ENCODE measurements around the gene RANBP3L. TPM values are rescaled to one million over a fixed set of nuclear protein-coding genes. Genes with fewer than 3 reads are reported as not detected.
A peak's percentile ranks its signal among the peaks of the same experiment; 100 is the strongest.
"Not testable (repeated sequence)": the region's sequence is repeated elsewhere in the genome, so short reads cannot be mapped to it uniquely, and the experiment has no call there.

RANBP3L gene
- total RNA-seq, 1 experiment from 2014 or later: 1.0 TPM

DNA sequence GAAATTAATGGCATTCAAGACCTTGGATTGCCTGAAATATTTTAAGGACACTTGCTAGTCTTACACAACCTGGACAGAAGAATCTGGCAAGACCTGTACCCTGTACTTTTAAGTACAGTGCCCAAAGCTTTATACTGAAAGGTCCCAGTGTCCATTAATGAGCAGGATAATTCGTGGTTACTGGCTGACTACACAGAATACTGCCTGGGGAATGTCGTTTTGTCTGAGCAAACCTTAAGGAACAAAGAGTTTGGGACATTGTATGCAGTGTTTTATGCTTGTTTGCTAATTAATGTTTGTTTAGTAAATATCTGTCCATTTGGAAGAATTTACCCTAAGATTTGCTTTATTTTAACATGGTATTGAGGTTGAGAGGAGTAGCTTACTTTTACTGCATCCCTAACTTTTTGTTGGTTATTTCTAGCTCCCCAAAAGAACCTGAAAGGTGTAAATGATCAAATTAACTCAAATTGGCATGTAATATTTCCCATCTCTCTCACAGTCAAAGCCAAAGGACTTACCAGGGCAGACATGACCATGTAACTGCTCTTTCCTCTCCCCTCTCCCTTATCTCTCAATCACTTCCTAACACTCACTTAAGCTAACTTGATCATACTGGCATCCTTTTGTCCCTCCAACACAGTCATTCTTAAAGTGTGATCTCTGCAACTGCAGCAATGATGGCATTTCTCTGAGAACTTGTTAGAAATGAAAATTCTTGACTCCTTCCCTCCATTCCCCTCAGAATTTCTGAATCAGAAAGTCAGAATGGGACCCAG is 15.7 kb downstream of the RANBP3L start:
- no peak for DNase-seq (ENCODE audit: low read depth)

DNA sequence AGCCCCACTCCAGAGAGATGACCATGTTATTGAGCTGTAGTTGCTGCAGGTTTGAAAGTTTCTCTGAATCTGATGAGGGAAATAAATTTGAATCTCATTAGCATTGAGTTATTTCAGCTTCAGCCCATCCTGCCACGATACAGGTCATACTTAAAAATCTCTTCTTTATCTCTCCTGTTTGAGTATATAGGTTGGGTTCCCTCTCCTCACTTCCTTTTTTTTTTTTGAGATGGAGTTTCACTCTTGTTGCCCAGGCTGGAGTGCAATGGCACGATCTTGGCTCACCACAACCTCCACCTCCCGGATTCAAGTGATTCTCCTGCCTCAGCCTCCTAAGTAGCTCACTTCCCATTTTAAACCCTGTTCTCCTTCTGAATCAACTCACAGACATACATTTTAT is 17.9 kb downstream of the RANBP3L start:
- DNase-seq (ENCODE audit: low read depth): not testable (repeated sequence)

DNA sequence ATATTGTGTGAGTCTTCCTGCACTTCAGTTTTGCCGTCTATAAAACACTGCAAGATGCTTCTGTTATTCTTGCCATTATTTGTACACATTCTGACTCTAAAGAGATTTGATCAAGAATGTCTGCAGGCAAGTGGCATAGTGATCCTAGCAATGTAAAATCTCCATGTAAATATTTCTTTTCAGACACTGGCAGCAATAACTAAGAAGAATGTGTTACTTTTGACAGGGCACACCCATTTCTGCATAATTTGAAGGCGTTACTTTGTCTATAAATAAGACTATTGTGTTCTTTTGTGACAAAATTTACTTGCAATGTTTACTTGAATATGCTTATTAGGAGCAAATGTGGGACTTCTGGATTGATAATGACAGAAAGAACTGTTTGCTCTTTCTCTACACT is 20.1 kb downstream of the RANBP3L start:
- no peak for DNase-seq (ENCODE audit: low read depth)

DNA sequence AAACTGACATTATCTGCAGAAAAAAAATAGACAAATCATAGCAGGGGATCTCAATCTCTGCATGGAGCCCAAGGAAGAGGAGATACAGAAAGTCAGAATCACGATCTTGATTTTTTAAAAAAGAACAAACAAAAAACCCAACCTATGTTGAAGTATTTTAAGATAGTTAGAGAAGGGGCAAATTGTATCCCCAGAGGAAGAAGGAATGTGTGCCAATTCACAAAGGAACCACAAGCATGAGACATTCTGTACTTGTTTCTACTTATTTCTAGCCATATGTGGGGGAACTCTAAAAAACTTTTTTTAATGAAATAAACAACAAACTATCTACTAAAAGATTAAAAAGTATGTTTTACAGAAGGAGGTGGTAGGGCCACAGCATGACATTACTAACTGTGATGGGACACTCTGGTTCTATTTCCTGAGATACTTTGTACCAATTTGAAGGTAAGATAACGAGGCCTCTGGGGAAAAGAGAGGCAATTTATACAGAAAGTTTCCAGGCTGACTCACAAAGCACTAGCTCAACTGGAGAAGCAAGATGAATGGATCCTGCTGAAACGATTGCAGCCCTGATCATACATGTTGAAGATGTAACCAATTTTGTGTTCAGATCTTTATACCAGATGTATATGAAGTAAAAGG is 22.5 kb downstream of the RANBP3L start:
- peak; percentile 29 for DNase-seq (ENCODE audit: low read depth)

DNA sequence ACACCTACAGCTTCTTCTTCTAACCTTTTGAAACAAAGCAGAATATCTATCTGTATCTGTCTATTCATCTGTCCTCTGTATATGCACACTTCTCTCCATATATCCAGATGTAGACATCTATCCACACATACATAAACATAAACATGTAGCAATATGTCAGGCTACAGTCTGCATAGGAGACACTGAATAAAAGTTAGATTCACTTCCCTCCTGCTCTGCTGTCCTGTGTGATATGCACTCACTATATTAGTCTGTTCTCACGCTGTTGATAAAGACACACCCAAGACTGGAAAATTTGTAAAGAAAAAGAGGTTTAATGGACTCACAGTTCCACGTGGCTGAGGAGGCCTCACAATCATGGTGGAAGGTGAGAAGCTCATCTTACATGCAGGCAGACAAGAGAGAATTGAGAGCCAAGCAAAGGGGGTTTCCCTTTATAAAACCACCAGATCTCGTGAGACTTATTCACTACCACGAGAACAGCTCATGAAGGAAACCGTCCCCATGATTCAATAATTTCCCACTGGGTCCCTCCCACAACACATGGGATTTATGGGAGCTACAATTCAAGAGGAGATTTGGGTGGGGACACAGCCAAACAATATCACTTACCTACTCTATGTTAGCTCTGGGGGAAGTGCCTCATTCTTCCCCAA is 24.1 kb downstream of the RANBP3L start:
- DNase-seq (ENCODE audit: low read depth): no peak

DNA sequence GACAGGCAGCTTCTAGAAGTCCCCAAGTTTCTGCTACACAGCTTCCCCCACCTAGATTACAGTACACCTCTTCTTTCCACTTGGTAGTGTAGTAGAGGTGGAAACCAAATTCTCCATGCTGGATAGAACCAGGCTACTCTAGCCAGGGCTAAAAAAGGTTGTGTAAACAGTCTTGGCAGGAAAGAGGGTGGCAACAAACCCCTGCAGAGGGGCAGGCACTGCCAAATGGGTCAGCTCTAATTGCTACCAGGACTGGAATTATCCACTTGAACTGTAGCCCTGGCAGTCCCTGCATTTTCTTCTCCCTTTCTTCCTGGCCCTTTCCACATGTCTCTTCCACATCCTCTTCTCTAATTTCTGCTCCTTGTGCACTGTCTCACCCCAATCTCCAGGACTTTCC is 24.8 kb downstream of the RANBP3L start:
- DNase-seq (ENCODE audit: low read depth): no peak

DNA sequence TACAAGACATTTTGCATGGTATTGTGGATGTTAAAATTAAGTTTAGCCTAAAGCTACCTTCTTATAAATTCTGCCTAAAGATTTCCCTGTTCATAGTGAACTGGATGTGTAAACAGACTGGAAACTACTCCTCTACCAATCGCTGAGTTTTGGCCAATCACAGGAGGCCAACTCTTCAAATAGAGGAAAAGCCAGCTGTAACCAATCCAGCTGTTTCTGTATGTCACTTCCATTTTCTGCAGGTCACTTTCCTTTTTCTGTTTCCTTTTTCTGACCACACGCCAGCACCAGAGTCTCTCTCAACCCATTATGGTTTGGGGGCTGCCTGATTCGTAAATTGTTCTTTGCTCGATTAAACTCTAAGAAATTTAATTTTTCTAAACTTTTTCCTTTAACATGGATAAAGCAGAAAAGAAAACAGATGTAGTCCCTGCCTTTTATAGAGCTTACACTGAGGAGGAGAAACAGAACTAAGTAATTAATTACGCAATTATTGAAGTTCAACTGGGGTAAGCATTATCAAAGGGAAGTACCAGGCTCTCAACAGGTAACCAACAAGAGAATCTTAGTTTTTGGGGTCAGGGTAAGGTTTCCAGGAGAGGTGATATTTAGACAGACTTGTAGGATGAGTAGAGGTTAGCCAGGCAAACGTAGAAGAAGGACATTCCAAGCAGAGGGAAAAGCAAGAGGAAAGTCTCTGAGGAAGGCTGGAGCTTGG is 27.7 kb downstream of the RANBP3L start:
- no peak for DNase-seq (ENCODE audit: low read depth)

DNA sequence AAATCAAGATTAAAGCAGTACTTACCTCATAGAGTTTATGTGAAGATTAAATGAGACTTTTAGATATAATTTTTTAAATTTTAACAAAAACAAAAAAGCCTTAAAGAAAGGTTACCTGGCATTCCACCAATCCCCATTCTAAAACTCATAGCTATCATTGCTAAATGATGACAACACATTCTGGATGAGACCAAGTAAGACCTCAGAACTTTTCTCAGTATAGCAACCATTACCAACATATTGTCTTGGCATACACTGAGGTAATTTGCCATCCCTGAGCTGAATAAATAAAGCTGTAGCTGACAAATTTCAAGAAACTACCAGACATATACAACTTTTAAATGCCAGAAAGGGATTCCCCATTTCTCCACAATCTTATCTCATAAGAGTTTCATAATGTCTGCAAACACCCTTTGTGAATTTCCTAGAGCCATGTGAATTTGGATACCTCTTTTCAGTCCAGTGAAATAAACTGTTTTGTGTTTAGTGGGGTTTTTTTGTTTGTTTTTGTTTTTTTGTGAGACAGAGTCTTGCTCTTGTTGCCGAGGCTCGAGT is 29.5 kb downstream of the RANBP3L start:
- DNase-seq (ENCODE audit: low read depth): peak; percentile 12

DNA sequence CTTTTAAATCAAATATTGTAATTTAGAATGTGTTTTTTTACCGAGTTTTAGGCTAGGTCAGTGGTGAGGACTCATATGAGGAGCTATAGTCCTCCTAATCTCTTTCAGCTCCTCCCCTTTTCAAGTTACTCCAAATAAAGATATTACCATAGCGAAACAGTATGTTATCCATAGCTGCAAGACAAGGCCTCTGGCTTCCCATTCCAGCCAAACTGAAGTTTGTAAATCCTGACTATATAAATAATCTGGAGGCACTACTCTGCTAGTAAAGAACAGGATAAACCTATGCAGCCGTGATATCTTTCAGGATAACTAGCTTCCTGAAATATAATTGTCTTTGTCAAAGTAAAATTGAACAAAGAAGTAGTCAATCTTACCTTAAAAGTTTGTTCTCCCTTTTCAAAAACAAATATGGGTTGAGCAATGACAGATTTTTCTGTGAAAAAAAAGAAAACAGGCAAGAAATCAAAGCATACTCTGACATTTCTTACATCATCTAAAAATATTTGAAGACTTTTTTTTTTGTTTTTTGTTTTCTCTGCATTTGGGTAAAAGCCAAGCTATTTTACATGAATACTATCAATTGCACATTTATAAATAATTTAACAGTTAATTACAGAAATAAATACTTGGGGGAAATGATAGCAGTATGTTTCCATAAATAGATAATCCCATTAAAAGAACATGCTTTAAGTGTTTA is 30.7 kb downstream of the RANBP3L start:
- DNase-seq (ENCODE audit: low read depth): no peak

DNA sequence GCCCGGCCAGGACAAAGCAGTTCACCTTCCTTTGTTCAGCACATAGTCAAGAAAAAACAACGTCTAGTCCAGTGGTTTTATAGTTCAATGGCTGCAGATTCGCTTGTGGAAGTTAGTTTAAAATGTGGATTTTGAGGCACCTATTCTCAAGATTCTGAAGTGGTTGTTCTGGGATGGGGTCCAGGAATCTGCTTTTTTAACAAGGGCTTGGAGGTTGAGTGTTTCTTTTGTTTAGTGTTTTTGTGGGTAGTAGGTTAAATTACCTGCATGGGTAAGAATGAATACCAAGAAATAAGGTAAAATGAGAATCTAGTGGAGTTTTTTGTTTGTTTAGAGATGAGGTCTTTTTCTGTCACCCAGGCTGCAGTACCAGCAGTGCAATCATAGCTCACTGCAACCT is 31.5 kb downstream of the RANBP3L start:
- no peak for DNase-seq (ENCODE audit: low read depth)

DNA sequence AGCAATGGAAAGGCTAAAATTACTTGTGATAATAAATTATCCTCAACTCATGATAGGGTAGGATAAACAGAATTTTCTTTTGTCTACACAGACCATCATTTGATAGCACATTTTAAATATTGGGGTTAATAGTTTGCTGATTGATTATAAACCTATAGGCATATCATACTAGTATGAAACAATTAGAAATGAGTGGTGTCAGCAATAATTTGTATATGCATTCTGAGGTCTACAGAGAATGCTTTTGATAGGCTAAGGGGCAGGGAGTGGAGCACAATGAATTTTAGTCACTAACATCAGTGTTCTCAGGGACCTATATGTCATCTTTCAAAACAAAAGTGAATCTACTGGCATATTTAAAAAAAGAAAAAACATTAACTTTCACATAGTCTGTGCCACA is 32.2 kb downstream of the RANBP3L start:
- no peak for DNase-seq (ENCODE audit: low read depth)

DNA sequence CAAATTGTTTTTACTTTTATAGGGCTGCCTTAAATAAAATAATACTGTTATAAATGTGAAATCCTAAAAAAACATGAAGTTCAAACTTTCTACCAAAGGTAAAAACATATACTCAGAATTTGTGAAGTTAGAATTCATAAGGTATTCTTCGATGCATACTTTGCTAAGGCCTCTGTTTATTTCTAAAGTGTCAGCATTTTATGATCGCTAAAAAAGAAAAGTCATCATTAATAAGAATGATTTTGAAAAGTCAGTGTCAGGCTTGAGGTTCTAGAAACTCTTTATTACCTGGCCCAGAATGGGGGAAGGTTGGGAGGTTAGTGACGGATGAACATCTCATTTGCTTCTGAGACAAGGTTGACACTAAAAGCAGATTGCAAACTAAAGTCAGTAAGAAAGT is 33.8 kb downstream of the RANBP3L start:
- DNase-seq (ENCODE audit: low read depth): no peak

DNA sequence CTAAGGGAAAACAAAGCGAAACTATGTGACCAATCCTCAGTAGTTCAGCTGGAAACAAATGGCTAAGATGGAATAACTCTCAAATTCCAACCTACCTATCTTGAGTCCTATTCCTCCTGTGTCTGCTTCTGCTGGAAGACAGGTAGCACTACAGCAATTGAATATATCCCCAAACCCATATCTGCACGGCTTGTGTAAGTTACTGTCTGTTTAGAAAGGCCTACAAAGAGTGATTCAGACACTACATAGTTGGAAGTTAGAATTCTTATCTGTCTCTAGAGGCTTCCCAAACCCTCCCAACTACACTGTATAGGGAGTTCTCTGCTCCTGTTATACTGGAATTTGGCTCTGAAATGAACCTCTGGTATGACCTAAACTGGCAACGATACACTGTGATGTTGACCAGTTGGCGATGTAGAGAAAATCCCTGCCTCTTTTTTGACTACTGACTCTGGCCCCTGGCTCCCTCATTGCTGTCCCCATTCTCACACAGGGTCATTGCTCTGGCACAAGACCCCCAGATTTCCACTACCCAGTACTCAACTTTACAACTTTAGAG is 37.4 kb downstream of the RANBP3L start:
- no peak for DNase-seq (ENCODE audit: low read depth)

DNA sequence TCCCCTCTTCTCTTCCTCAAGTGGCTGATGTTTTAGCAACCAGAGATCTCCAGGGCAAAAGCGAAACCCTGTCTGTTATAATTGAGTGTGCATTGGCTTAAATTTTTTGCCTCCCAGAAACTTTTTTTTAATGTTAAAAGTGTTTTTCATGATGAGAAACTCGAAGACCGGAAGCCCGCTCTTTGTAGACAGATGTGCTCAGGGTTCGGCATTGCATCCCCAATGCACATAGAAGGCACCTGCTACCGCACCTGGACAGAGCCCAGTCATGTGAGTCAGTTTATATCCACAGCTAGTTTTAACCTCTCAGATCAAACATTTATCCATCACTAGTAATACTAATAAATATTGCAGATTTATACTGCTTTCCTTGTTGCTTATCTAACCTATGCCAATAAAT is 40.5 kb downstream of the RANBP3L start:
- no peak for DNase-seq (ENCODE audit: low read depth)

DNA sequence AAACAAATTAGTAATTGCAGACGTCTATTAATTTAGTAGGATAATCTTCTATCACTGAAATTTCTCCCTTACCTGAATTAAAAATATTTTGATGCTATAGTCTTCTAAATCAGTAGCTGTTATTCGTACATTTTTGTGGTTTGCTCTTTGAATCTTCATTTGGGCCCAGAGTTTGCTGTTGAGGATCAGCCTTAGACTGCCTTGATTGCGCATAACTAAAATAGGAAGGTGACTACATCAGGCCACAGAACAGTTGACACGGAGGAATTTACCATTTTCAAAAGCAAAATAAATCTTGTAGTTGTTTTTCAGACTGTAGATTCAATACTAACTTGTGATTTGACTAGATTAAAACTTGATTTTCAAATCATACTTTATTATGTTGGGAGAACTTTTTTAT is 48.1 kb downstream of the RANBP3L start:
- DNase-seq (ENCODE audit: low read depth): peak; percentile 24

DNA sequence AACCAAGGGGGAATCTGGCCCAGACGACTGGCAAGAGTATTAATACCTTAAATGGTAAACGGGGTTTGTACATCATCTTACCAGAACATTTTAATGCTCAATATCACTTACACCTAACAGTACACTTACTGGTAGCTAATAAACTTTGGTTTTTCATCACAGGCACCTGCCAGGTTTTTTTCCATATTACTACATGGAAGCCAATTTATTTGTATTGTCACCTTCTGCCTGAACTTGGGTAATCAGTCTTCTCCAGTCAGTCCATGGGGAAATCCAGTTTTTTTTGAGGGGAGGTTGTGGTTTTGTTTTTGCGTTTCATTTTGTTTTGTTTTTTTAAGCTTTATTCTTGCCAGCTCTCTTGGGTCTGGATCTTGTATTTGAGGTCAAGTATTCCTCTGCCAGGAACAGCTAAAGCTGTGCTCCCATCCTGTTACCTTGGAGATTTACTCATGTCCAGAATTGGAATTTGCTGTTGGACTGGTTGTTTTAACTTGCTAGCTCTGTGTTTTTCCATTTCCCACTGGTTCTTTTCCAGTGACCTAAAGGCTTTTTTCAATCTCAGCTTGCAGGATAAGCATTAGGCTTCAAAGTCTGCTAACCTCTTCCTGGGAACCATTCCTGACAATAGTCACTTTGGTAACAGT is 48.9 kb downstream of the RANBP3L start:
- peak; percentile 71 for DNase-seq (ENCODE audit: low read depth)

DNA sequence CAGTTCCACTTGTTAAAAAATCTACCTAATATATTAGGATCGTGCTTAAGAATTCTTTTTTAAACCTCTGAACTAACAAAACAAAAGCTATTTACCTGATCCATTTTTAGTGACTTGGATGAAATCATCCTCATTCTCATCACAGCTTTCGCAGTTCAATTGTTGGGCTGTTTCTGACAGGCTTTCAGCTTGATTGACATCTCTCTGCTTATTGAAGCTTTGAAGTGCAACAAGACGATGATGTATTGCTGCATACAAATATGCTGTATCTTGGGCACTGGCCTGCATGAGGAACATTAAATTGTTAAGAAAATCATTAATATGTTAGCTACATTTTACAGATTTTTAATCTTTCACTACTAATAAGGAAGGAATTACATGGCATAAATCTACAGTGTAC is 50.5 kb downstream of the RANBP3L start:
- no peak for DNase-seq (ENCODE audit: low read depth)

DNA sequence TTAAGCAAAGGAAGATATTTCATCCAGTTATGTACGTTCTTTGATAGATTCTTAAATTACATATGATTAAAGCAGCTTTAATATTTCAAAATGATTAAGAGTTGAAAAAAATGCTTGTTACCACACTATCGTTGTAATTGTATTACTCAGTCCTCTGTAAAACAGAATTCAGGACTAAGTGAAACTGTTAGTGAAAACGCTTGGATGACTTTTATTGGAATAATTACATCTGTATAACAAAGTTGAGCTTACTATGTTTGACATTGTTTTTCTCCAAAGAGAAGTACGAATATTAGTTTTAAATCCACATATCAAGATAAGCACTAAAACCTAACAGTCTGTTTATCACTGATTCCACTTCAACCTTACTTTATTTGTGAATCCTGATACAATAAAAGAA is 51.3 kb downstream of the RANBP3L start:
- peak; percentile 24 for DNase-seq (ENCODE audit: low read depth)

DNA sequence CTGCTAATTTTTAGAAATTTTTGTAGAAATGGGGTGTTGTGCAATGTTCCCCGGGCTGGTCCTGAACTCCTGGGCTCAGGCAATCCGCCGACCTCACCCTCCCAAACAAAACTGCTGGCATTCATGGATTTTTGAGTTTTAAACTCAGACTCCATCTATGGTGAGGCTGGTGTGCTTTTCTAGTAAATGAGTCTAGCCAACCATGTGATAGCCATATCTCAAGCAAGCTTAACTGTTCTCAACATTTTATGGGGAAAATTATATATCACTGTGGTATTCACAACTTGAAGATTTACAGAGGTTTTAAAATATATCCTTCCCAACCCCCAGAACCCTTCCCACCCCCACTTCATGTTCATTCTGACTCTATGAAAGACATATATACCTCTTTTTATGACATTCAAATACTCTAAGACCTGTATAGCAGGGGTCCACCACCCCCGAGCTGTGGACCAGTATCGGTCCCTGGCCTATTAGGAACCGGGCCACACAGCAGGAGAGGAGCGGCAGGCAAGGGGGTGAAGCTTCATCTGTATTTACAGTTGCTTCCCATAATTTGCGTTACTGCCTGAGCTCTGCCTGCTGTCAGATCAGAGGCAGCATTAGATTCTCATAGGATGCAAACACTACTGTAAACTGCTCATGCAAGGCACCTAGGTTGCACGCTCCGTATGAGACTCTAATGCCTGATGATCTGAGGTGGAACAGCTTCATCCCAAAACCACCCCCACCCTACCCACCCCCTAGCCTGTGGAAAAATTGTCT is 55.5 kb downstream of the RANBP3L start:
- no peak for DNase-seq (ENCODE audit: low read depth)

DNA sequence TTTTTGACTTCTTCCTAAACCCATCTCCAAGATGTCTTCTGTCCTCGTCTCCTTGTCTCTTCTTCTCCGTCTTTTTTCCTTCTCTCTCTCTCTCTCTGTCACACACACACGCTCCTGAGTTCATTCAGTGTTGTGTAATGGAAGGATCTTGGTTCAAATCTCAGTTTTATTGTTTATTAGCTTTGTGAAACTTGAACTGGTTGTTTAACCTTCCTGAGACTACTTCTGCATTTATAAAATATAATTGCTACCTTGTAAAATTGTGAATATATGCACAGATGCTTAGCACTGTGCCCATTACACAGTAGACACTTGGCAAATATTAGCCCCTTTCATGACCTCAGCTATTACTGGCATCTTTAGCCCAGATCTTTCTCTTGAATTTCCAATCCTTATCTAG is 57.6 kb downstream of the RANBP3L start:
- no peak for DNase-seq (ENCODE audit: low read depth)

Data from M059J (cell line).